HG03108 (cell line): ENCODE results near the gene RASAL2.
"Not testable (repeated sequence)": the region's sequence is repeated elsewhere in the genome, so short reads cannot be mapped to it uniquely, and the experiment has no call there.

ENCODE experiments used
- ATAC-seq: cut with Tn5 transposase; IDR thresholded peaks from one replicate; pipeline ENCODE4 v1.9.1; 2021; ENCODE audit warnings: moderate library complexity; ENCODE audit not compliant: unreplicated experiment

Gene RASAL2

GRCh38 chr1:178151831-178152230 is 57.9 kb downstream of the RASAL2 start:
- no peak for ATAC-seq

- no peak for ATAC-seq
Measured at GRCh38 chr1:178155481-178156255, 61.8 kb downstream of the RASAL2 start.

GRCh38 chr1:178160736-178161475 is 67.0 kb downstream of the RASAL2 start:
- no peak for ATAC-seq

GRCh38 chr1:178161516-178161915 is 67.6 kb downstream of the RASAL2 start:
- no peak for ATAC-seq

- no peak for ATAC-seq
Measured at GRCh38 chr1:178165196-178165595, 71.3 kb downstream of the RASAL2 start.

GRCh38 chr1:178166429-178167024 is 72.6 kb downstream of the RASAL2 start:
- no peak for ATAC-seq

GRCh38 chr1:178168536-178168935 is 74.6 kb downstream of the RASAL2 start:
- no peak for ATAC-seq

- no peak for ATAC-seq
Measured at GRCh38 chr1:178169649-178170048, 75.7 kb downstream of the RASAL2 start.

- no peak for ATAC-seq
Measured at GRCh38 chr1:178172939-178173338, 79.0 kb downstream of the RASAL2 start.

- no peak for ATAC-seq
Measured at GRCh38 chr1:178174539-178174938, 80.6 kb downstream of the RASAL2 start.

- no peak for ATAC-seq
Measured at GRCh38 chr1:178180405-178180804, 86.5 kb downstream of the RASAL2 start.

GRCh38 chr1:178183796-178184195 is 89.9 kb downstream of the RASAL2 start:
- ATAC-seq = no peak

GRCh38 chr1:178188306-178188705 is 94.4 kb downstream of the RASAL2 start:
- no peak for ATAC-seq

- ATAC-seq = no peak
Measured at GRCh38 chr1:178189814-178190213, 95.9 kb downstream of the RASAL2 start.

- no peak for ATAC-seq
Measured at GRCh38 chr1:178190881-178191280, 97.0 kb downstream of the RASAL2 start.

GRCh38 chr1:178192686-178193085 is 98.8 kb downstream of the RASAL2 start:
- no peak for ATAC-seq

GRCh38 chr1:178196631-178197030 is 102.7 kb downstream of the RASAL2 start:
- ATAC-seq = no peak

- not testable (repeated sequence) for ATAC-seq
Measured at GRCh38 chr1:178202095-178202494, 108.2 kb downstream of the RASAL2 start.

GRCh38 chr1:178202546-178202945 is 108.6 kb downstream of the RASAL2 start:
- ATAC-seq = not testable (repeated sequence)

GRCh38 chr1:178208269-178208856 is 114.5 kb downstream of the RASAL2 start:
- not testable (repeated sequence) for ATAC-seq

- no peak for ATAC-seq
Measured at GRCh38 chr1:178209935-178210334, 116.0 kb downstream of the RASAL2 start.
